Activated T-helper 1 cell treated with anti-CD3 and anti-CD28 coated beads, Interleukin-12 subunit alpha, Interleukin-12 subunit beta, Interleukin-2, Interleukin-4 antibody, amounts not matched to agents 30 ng/mL and 10 ng/mL and 1 ng/mL, durations not matched to agents 14 hours and 24 hours and 36 hours (primary cell): ENCODE results near the gene GPR3. TPM values are rescaled to one million over a fixed set of nuclear protein-coding genes. Genes with fewer than 3 reads are reported as not detected.
A peak's percentile ranks its signal among the peaks of the same experiment; 100 is the strongest.
"Not testable (repeated sequence)": the region's sequence is repeated elsewhere in the genome, so short reads cannot be mapped to it uniquely, and the experiment has no call there.

Source experiments
- DNase-seq: peaks from one replicate; pipeline ENCODE4 v3.0.0; 2021; ENCODE audit warnings: low spot score
- H3K27ac Mint-ChIP-seq: one replicate; pipeline ENCODE4 v1.8.0; 2021; ENCODE audit warnings: mild to moderate bottlenecking, mixed read lengths
- H3K27me3 Mint-ChIP-seq: one replicate; pipeline ENCODE4 v1.8.0; 2022; ENCODE audit warnings: mild to moderate bottlenecking, moderate library complexity, mixed read lengths; ENCODE audit not compliant: insufficient read depth
- H3K36me3 Mint-ChIP-seq: one replicate; pipeline ENCODE4 v1.8.0; 2021; ENCODE audit warnings: low read depth, mixed read lengths
- H3K4me1 Mint-ChIP-seq: one replicate; pipeline ENCODE4 v1.8.0; 2021; ENCODE audit warnings: low read depth, mixed read lengths
- H3K4me3 Mint-ChIP-seq: one replicate; pipeline ENCODE4 v1.8.0; 2021; ENCODE audit warnings: mild to moderate bottlenecking, moderate library complexity, mixed read lengths
- H3K9me3 Mint-ChIP-seq: one replicate; pipeline ENCODE4 v1.8.0; 2021; ENCODE audit warnings: mixed read lengths
- intact Hi-C: fragments of 100-400 bp; cut with micrococcal nuclease; formaldehyde crosslinking; loops from one replicate; pipeline ENCODE4 v1.15.1; 2024
- total RNA-seq: library from RNA; stranded (reverse); gene quantifications from 2 replicates; pipeline ENCODE4 v1.2.3, GENCODE V29; 2022

Gene GPR3
- total RNA-seq, 1 donor from 2014 or later, result 4.0 TPM

GRCh38 chr1:27416387-27417111 is 24.1 kb downstream of the GPR3 start:
- H3K27ac Mint-ChIP-seq, result no peak overlapping the region
- intact Hi-C loops, result loop anchor here (1.0 kb wide), 4 partner anchors 39 to 247 kb away; no protein-coding TSS in a partner anchor
- H3K9me3 Mint-ChIP-seq, result no peaks in the 10 kb centered on the region
- H3K36me3 Mint-ChIP-seq, result peaks cover 45% of the 10 kb centered on the region
- no peak overlapping the region for H3K4me3 Mint-ChIP-seq
- DNase-seq, result peak; percentile 44
- H3K27me3 Mint-ChIP-seq, result no peaks in the 10 kb centered on the region
- peaks cover 47% of the 10 kb centered on the region for H3K4me1 Mint-ChIP-seq

- Mint-ChIP-seq H3K27ac (peak overlapping the region; percentile 84), H3K9me3 (no peaks in the 10 kb centered on the region), H3K4me1 (peaks cover 56% of the 10 kb centered on the region), H3K4me3 (peak overlapping the region; percentile 38), H3K27me3 (no peaks in the 10 kb centered on the region), H3K36me3 (peaks cover 42% of the 10 kb centered on the region)
- intact Hi-C loops, result loop anchor here (1.0 kb wide), 3 partner anchors 14 to 73 kb away; partner anchors contain the start of gene WASF2
- DNase-seq, result no peak
These were observed 25.3 kb downstream of the GPR3 start for GRCh38 chr1:27417713-27418112.

GRCh38 chr1:27418326-27419185 is 26.1 kb downstream of the GPR3 start:
- H3K4me3 Mint-ChIP-seq, result peak overlapping the region; percentile 38
- peaks cover 58% of the 10 kb centered on the region for H3K4me1 Mint-ChIP-seq
- intact Hi-C loops, result loop anchor here (1.0 kb wide), 3 partner anchors 13 to 72 kb away; partner anchors contain the start of gene WASF2
- no peaks in the 10 kb centered on the region for H3K27me3 Mint-ChIP-seq
- H3K27ac Mint-ChIP-seq, result peak overlapping the region; percentile 84
- no peaks in the 10 kb centered on the region for H3K9me3 Mint-ChIP-seq
- H3K36me3 Mint-ChIP-seq, result peaks cover 34% of the 10 kb centered on the region
- DNase-seq, result peak; percentile 66

- no peak for DNase-seq
- H3K27ac Mint-ChIP-seq, result no peak overlapping the region
- H3K36me3 Mint-ChIP-seq, result peaks cover 24% of the 10 kb centered on the region
- no peak overlapping the region for H3K4me3 Mint-ChIP-seq
- intact Hi-C loops, result no loop called here
- no peaks in the 10 kb centered on the region for H3K27me3 Mint-ChIP-seq
- peaks cover 61% of the 10 kb centered on the region for H3K4me1 Mint-ChIP-seq
- H3K9me3 Mint-ChIP-seq, result no peaks in the 10 kb centered on the region
These were observed 31.3 kb downstream of the GPR3 start for GRCh38 chr1:27423709-27424108.

- intact Hi-C loops, result no loop called here
- DNase-seq, result no peak
- H3K27me3 Mint-ChIP-seq, result no peaks in the 10 kb centered on the region
- H3K9me3 Mint-ChIP-seq, result no peaks in the 10 kb centered on the region
- peak overlapping the region; percentile 8 for H3K27ac Mint-ChIP-seq
- H3K4me3 Mint-ChIP-seq, result no peak overlapping the region
- peaks cover 67% of the 10 kb centered on the region for H3K4me1 Mint-ChIP-seq
- peaks cover 28% of the 10 kb centered on the region for H3K36me3 Mint-ChIP-seq
These were observed 34.9 kb downstream of the GPR3 start for GRCh38 chr1:27427329-27427728.

GRCh38 chr1:27427816-27428315 is 35.4 kb downstream of the GPR3 start:
- peak overlapping the region; percentile 88 for H3K27ac Mint-ChIP-seq
- no peak for DNase-seq
- H3K4me1 Mint-ChIP-seq, result peaks cover 61% of the 10 kb centered on the region
- H3K9me3 Mint-ChIP-seq, result no peaks in the 10 kb centered on the region
- H3K4me3 Mint-ChIP-seq, result peak overlapping the region; percentile 87
- no peaks in the 10 kb centered on the region for H3K27me3 Mint-ChIP-seq
- H3K36me3 Mint-ChIP-seq, result peaks cover 28% of the 10 kb centered on the region
- intact Hi-C loops, result no loop called here

GRCh38 chr1:27428316-27429028 is 36.0 kb downstream of the GPR3 start:
- Mint-ChIP-seq H3K27ac (peak overlapping the region; percentile 88), H3K4me3 (peak overlapping the region; percentile 87), H3K27me3 (no peaks in the 10 kb centered on the region), H3K9me3 (no peaks in the 10 kb centered on the region), H3K4me1 (peaks cover 65% of the 10 kb centered on the region), H3K36me3 (peaks cover 28% of the 10 kb centered on the region)
- intact Hi-C loops, result no loop called here
- DNase-seq, result no peak

GRCh38 chr1:27429029-27429425 is 36.6 kb downstream of the GPR3 start:
- DNase-seq, result no peak
- Mint-ChIP-seq H3K9me3 (no peaks in the 10 kb centered on the region), H3K4me1 (peaks cover 67% of the 10 kb centered on the region), H3K4me3 (peak overlapping the region; percentile 87), H3K27ac (peak overlapping the region; percentile 88), H3K36me3 (peaks cover 29% of the 10 kb centered on the region), H3K27me3 (no peaks in the 10 kb centered on the region)
- intact Hi-C loops, result no loop called here

- Mint-ChIP-seq H3K36me3 (peaks cover 22% of the 10 kb centered on the region), H3K4me3 (peak overlapping the region; percentile 59), H3K9me3 (no peaks in the 10 kb centered on the region), H3K4me1 (peaks cover 70% of the 10 kb centered on the region), H3K27me3 (no peaks in the 10 kb centered on the region), H3K27ac (peak overlapping the region; percentile 75)
- peak; percentile 29 for DNase-seq
- intact Hi-C loops, result loop anchor here (1.0 kb wide), 3 partner anchors 13 to 59 kb away; partner anchors contain the start of gene WASF2
These were observed 38.6 kb downstream of the GPR3 start for GRCh38 chr1:27430903-27431600.

- peaks cover 75% of the 10 kb centered on the region for H3K4me1 Mint-ChIP-seq
- intact Hi-C loops, result loop anchor here (1.0 kb wide), 3 partner anchors 13 to 59 kb away; partner anchors contain the start of gene WASF2
- no peaks in the 10 kb centered on the region for H3K27me3 Mint-ChIP-seq
These were observed 39.1 kb downstream of the GPR3 start for GRCh38 chr1:27431601-27431940.

GRCh38 chr1:27432725-27433124 is 40.3 kb downstream of the GPR3 start:
- H3K27ac Mint-ChIP-seq, H3K27me3 Mint-ChIP-seq, H3K9me3 Mint-ChIP-seq, H3K4me3 Mint-ChIP-seq, intact Hi-C loops, DNase-seq: not testable (repeated sequence)
- Mint-ChIP-seq H3K36me3 (peaks cover 13% of the 10 kb centered on the region), H3K4me1 (peaks cover 77% of the 10 kb centered on the region)

More at GRCh38 chr1:27431601-27431940, 39.1 kb downstream of the GPR3 start:
- Mint-ChIP-seq H3K9me3 (no peaks in the 10 kb centered on the region), H3K27ac (peak overlapping the region; percentile 75), H3K4me3 (no peak overlapping the region), H3K36me3 (peaks cover 20% of the 10 kb centered on the region)
- no peak for DNase-seq

- intact Hi-C loops, result no loop called here
- DNase-seq, result no peak
- H3K9me3 Mint-ChIP-seq, result no peaks in the 10 kb centered on the region
- no peaks in the 10 kb centered on the region for H3K27me3 Mint-ChIP-seq
- H3K27ac Mint-ChIP-seq, result no peak overlapping the region
- peaks cover 77% of the 10 kb centered on the region for H3K4me1 Mint-ChIP-seq
- no peak overlapping the region for H3K4me3 Mint-ChIP-seq
- H3K36me3 Mint-ChIP-seq, result peaks cover 14% of the 10 kb centered on the region
These were observed 41.3 kb downstream of the GPR3 start for GRCh38 chr1:27433706-27434105.
